ENCODE measurements around the gene PGM2.

GRCh38 chr4:37860266-37860665 lies 33.8 kb downstream of the PGM2 start:
- TF ChIP-seq CTCF (IDR thresholded peaks at IDR 0.05) (no peak), POLR2AphosphoS5 (IDR thresholded peaks at IDR 0.05) (no peak)
